CD4-positive, alpha-beta T cell treated with Interleukin-10 for 1 hour (primary cell): Measurements from ENCODE around the gene LCN10.

Source experiments
- DNase-seq: peaks from one replicate; pipeline ENCODE4 v3.0.0-alpha.2; 2020

LCN10 gene

DNA sequence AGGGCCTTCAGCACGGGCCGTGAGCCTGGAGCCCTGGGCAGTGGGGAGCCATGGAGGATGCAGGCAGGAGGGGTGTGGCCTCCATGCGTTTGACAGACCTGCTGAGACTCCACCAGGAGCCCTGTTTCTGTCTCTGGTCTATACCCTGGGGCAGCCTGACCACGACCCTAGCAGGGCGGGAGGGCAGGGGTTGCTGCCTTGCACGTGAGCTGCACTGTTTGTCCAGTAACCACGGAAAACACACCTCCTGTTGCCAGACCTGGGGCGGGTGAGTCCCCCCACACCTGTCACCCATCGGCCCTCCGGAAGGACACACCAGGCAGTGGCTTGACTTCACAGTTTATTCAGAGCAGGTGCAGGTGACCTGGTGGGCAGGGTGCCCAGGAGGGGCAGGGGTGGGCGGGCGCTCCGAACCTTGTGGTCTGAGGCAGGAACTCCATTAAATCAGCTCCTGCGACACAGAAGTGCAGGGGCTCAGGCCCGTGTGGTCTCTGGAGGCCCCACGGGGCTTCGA lies 11.4 kb upstream of the LCN10 start:
- no peak for DNase-seq

DNA sequence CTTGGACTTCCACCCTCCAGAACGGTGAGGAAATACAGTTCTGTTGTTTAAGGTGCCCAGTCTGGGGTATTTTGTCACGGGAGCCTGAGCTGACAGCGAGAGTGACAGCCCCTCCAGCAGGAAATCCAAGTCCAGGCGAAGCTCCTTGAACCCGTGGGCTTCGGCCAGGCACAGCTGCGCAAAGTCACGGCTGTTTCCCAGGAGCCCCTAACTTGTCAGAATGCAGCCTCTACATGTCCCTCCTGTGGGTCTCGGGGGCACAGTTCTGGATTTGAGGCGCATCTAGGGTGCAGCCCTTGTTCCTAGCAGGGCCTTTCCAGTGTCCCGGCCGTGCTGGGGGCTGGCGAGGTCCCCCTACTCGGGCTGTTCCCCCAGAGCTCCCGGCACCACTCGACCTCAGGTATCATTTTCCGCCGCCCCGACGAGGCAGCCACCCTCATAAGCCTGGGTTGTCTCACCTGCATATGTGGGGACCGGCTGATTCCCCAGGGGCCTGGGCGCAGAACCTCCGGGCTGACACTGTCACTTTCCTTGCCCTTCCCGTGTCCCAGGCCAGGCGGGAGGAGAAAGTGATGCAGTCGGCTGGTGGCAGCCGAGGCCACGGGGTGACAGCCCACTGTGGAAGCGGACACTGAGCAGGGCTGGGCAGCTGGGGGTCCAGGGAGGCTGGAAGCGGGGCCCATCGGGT lies 10.8 kb upstream of the LCN10 start:
- no peak for DNase-seq

DNA sequence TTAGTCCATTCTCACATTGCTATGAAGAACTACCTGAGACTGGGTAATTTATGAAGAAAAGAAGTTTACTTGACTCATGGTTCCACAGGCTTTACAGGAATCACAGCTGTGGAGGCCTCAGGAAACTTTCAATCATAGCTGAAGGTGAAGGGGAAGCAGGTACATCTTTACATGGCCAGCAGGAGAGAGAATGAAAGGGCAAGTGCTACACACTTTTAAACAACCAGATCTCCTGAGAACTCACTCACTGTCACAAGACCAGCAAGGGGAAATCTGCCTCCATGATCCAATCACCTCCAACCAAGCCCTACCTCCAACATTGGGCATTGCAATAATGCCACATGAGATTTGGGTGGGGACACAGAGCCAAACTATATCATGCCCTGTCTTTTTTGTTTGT lies 9.1 kb upstream of the LCN10 start:
- DNase-seq: no peak

DNA sequence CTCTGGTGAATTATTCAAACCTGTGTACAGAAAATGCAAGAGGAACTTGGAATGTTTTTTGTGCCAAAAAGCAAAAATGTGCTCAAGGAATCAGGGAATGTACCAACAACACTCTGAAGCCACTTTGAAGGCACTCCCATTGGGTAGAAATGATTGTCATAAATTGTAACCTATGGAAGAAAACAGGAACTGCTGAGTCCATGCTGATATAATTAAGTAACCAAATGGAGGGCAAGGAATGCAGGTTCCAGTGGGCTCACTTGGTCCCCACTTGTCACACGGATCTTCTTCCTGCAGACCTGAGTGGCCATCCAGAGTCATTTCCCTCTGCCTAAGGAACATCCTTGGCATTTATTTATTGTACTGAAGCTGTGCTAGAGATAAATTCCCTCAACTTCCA lies 8.5 kb upstream of the LCN10 start:
- no peak for DNase-seq

DNA sequence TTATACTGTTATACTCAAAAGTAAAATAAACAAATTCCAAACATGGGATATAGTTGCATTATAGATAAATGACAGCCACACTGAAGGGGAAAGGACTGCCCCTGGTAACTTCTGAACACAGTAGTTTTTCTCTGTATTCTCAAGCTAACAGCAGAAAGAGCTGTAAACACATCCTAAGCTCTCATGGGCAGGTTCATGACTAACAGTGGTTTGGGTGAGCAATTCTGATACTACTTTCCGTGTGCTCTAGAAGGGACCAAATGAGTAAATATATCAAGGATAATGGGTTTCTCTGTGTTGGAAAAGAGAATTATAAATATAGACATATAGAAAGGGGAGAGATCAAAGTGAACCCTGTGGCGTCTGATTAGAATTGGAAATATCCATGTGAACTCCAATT lies 7.8 kb upstream of the LCN10 start:
- no peak for DNase-seq

DNA sequence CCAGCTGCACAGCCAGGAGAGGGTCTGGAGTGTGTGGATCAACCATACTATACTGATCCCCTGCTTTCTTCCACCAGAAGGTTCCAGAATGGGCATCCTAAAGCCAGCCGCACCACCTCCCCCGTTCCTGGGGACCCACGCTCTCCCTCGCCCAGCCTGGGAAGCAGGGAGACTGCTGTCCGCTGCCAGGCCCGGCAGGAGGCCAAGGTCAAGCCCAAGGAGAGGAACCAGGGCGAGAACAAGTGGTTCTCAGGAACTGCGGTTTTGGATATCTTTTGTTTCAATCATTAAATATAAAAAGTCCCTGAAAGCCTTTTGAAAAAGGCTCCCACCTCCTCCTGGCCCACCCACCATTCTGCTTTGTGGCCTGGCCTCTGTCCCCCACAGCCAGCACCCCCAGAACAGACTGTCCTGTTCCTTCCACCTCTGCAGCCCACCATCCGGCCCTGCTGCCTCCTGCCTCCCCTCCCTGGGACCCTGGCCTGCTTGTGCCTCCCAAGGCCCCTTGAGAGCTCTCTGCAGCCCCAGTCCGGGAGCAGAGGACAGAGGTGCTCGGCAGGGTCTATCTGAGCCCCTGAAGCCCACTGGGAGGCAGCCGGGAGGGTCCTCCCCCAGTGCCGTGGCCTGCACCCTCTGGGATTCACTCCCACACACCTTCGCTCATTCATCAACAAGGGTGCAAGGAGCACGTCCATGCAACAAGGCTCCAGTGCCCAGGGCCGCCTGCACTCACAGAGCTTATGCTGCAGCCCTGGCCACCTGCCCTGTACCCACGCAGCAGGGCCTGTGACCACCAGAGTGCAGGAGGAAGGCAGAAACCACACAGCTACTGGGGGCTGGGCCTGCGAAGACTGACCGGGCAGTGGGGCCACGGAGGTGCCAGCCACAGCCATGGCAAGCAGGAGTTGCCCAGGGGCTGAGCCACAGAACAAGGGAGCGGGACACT lies 6.2 kb upstream of the LCN10 start:
- DNase-seq: no peak

DNA sequence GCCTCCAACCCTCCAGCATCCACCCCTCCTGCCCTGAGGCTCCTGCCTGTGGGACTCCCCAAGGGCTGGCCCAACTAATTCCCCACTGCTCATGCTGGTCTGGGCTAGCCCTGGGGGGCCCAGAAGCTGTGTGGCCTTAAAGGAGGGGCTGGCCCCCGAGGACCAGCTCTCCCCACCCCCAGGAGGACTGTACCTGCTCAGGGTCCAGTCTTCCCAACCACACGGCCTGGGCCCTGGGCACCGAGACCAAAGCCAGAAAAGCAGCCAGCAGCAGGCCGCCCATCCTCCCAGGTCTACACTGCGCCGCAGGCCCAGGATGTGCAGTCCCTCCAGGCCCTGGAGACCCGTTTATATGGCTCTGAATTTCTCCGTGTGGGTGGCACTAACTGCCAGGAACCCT lies 5.5 kb upstream of the LCN10 start, which contains the start of gene LCN6:
TSS of gene LCN6 (minus strand) at position 325 of the 400 bp plus-strand sequence. CDS start at position 283, 42 bp downstream.
- no peak for DNase-seq

DNA sequence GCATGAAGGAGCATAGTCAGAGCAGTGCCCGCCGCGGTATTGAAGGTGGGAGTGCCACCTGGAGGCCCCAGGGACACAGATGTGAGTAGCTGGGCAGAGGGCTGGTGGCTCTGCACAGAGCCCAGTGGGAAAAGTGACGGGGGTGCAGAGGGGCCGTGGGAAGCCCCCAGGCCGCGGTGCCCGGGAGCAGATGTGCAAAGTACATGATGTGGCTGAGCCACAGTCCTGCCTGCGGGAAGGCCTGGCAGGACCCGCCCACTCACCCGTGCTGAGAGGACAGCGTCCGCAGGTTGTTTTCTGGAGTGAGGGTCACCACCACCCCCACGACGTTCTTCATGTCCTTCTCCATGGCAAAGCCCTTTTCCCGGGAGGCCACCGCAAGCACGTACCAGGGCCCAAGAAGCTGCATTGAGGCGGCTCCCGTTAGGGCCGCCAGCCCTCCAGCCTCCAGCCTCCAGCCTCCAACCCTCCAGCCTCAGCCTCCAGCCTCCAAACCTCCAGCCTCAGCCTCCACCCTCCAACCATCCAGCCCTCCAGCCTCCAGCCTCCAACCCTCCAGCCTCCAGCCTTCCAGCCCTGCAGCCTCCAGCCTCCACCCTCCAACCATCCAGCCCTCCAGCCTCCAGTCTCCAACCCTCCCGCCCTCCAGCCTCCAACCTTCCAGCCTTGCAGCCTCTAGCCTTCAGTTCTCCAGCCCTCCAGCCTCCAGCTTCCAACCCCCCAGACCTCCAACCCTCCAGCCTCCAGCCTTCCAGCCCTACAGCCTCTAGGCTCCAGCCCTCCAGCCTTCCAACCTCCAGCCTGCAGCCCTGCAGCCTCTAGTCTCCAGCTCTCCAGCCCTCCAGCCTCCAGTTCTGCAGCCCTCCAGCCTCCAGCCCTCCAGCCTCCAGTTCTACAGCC lies 4.7 kb upstream of the LCN10 start:
- no peak for DNase-seq

DNA sequence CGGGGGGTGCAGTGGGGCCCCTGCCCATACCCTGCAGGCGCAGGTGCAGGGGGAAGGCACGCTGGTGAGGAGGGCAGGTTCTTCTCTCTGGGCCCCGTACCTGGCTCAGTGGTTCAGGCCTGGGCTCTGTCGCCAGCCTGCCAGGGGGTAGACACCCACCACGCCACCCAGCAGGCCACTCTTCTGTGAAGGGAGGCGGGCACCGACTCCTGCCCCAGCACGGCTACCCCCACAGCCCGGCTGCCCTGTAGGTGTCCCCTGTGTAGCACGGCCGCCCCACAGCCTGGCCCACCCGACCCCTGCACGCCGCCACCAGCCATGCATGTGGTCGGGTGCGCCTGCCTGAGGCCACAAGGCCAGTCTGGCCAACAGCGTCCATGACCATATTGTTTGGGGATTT lies 3.9 kb upstream of the LCN10 start:
- no peak for DNase-seq

DNA sequence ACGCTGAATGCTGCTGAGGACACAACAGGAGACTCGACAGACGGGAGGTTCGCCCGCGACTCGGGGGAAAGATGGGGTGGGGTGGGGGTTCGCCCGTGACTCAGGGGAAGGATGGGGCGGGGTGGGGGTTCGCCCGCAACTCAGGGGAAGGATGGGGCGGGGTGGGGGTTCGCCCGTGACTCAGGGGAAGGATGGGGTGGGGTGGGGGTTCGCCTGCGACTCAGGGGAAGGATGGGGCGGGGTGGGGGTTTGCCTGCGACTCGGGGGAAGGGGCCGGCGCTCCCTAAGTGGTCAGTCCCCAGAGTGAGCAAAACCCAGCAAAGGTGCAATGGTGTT lies 3.4 kb upstream of the LCN10 start:
- DNase-seq: no peak

DNA sequence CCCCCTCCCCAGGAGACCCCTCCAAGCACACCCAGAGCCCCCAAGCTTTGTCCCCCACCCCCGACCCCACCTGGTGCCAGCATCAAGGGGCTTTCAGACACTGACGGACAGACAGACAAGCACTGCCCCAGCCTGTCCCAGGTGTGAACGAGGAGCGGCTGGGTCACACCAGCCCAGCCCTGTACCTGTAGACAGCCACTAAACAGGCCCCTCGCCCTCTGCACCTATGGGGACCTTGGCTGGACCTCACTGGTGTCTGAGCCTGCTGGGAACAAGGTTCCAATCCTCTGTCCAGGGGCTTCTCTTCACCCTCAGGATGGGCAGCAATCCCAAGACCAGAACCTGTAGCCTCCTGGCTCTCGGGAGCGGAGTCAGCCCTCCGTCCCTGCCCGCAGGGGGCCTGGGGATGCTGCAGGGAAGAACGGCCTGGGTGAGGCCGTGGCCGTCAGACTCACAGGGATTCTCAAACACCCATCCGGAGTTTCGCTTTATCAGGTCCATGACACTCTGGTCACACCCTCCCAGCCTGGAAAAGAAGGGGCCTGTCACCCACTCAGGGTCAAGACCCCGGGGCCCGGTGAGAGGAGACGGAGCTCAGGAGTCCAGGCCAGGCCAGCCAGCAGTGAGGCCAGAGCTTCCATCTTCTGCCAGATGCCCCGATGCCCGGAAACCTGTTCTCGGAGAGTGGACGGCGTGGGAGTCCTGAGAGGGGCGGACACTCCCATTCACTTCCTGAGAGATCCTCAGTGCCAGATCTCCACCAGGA lies 2.8 kb upstream of the LCN10 start:
- DNase-seq: no peak

DNA sequence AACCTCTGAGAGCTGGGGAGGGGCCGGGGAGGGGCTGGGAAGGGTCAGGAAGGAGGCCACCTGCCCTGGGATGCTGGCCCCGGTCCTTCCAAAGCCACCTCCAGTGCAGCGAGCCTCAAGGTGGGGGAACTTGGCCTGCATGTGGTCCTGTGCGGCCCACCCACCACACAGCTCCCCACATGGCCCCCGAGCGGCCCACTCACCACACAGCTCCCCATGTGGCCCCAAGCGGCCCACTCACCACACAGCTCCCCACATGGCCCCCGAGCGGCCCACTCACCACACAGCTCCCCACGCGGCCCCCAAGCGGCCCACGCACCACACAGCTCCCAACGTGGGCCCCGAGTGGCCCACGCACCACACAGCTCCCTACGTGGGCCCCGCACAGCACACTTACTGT lies 2.0 kb upstream of the LCN10 start:
- no peak for DNase-seq

DNA sequence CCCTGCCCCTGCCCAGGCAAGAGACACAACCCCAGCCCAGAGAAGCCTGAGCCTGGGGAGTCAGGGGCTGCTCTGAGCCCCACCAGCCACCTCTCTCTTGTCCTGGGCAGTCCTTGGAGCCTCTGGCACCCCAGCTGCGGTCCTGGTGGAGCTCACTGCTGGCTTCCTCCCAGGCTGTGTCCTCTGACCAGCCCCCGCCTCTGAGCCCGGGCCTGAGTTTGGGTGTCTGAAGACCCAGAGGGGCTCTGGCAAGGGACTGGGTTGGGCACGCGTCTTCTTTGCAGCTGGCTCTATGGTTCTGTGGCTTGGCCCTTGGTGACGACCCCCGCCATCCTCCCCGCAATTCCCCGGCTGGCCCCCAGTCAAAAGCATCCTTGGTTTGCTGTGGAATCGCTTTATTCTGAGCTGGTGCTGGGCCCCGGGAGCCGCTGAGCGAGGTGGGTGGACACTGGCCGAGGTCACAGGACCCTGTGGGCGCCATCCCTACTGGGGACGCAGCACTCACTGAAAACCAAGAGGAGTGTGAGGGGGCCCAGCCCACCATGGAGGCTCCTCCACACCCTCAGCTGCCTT lies 985 bp upstream of the LCN10 start:
- no peak for DNase-seq

DNA sequence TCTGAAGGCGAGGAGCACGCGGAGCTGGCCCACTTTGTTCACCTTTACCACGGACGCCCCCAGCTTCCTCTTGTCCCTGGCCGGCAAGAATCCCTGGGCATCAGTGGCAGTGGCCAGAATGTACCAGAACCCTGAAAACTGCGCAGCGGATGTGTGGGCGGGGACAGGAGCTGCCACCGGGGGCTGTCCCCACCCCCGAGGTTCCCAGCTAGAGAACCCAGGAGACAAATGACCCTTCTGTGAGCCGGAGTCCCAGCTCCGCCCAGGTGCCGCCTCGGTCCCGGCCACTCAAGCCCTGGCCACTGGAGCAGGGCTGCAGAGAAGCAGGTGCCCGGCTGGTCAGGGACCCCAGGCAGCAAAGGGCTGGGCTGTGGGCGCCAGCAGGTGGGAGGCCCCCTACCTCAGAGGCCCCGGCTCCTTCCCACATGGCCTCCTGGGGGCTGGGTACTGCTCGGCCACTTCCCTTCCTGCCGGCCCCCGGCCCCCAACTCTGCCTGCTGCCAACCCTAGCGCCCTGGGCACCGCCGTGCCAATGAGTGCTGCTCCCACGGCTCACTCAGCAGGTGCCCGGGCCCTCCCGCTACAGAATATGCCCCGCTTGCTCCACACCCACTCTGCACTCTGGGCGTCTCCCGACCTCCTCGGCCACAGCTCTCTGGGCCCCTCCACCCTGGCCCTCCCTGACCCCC lies 713 bp downstream of the LCN10 start:
- DNase-seq: peak; percentile 28

DNA sequence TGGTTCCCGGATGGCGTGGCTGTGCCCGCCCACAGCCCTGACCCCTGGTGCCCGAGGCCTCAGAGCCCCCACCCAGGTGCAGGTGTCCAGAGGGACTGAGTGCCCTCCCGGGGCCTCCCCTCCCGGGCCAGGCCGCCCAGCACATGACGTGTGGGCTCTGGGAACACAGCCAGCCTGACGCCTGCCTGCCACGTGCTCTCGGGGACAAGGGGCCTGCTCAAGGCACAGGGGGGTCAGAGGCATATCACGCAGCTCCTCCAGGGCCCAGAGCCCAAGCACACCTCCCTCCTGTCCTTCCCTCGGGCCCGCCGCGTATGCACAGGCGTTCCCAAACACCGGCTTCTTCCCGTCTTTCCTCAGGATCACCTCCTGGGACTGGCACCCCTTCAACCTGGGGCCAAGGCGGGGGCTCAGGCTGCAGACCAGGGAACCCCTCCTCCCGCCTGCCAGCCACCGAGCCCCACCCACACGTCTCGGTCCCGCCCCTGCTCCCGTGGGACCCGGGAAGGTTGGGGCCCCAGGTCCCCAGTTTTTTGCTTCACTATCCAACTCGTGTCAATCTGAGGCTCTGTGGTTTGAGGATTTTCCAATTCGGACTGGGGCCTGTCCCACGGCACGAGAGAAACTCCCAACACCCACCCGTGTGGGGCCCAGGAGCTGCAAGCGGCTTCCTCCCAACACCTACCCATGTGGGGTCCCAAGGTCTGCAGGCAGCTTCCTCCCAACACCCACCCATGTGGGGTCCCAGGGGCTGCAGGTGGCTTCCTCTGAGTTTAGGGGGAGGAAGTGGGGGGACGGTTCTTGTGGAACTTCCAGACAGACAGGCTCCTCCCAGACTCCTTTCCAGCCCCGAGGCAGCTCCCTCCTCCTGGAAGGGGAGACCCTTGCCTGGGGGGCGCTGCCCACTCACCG lies 1.5 kb downstream of the LCN10 start:
- DNase-seq: no peak

DNA sequence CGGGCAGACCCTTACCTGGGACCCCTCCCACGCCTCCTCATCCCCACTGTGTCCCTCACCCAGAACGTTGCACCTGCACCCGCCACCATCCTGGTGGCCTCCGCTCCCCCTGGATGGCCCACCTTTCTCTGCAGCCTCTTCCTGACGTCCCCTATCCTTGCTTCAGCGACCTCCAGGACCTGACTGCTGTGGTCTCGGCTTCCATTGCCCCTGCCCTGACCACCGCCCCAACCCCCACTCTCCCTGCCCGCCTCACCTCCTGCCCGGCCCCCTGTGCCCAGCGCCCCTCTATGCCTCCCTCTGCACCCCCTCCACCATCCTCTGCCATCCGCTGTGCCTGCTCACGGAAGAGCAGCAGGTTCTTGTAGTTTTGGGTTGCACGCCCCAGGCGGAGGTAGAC lies 2.2 kb downstream of the LCN10 start:
- DNase-seq: no peak

DNA sequence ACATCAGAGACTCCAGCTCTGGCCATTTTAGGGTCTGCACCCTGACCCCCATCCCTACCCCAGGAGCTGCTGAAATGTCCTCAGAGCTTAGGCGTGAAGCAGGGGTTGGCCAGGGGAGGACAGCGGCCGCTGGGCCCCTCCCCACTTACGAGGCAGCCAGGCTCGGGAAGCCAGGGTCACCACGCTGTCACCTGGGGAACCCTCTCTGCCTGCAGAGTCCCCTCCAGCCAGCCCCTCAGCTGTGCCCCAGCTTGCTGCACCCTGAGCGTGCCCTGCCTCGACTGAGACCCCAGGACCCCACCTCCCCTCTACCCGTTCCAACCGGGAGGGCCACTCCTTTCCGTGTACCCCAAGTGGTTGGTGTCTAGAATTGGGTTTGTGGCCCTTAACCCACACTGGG lies 2.7 kb downstream of the LCN10 start:
- DNase-seq: no peak

DNA sequence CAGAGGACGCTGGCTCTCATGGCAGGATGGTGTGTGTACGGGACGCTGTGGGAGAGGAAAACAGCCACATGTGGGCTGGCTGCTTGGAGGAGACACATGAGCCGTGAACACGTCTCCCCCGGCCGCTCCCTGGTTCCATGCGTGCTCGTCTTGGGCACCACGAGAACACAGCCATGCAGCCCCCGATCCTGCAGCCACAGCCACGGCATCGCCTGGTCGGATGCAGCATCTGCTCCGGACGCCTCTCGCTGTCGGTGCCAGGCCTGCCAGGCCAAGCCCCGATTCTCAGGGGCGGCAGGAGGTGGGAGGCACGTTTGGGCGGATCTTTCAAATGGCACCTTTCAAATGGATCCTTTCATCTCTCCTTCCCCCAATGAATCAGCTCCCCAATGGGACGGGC lies 3.2 kb downstream of the LCN10 start:
- no peak for DNase-seq

DNA sequence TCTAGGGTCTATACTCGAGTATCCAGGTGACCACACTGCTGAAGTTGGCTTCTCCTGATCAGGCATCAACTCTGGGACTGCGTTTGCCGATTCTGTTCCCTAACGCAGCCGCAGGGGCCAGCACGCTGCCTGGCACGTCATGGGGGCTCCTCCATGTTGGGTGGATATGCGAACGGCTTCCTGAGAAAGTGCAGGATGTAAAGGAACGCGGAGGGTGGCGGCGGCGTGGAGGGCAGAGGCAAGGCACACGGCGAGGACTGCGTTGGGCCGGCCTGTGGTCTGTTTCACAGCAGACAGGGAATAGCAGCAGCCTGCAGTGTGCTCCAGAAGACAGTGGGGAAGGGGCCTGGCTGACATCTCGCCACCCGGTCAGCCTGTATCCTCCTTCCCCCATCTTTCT lies 3.8 kb downstream of the LCN10 start:
- DNase-seq: no peak

DNA sequence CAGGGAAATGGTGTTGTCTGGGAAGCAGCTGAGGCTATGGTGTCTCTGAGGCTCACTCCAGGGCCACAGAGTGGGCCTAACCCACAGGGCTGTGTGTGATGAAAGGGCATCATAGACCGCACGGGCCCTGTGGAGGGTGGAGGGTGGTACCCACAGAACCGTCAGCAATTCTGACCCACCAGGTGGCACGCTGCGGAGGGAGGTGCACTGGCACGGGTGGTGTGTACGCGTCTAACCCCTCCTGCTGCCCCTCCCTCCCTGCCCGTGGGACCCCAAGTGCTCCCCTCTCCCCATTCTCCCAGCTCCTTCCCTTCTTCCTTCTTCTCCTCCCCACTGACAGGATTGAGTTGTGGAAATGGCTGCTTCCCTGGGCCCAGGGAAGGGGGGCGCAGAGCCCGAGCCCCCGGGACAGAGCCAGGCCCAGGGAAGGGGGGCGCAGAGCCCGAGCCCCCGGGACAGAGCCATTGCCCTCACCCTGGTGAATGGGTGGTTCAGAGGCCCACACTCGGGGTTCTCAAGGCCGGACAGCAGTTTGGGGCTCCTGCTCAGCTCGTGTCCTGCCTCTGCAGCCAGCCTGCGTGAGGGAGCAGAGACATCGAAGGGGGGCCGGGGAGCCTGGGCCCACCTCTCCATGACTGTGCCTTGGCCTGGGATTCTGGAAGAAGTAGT lies 6.8 kb downstream of the LCN10 start:
- DNase-seq: no peak
